Fibroblast of lung (primary cell): ENCODE results near the gene MUC3A. TPM values are rescaled to one million over a fixed set of nuclear protein-coding genes. Genes with fewer than 3 reads are reported as not detected.

Experiments
- DNase-seq, 2 donors: peaks; one replicate each; pipeline versions ENCODE4 v3.0.0 to v3.0.0-alpha.2; 2010; ENCODE audit warnings: low read depth in 2 of 2
- H2AFZ ChIP-seq: 2 replicates; pipeline ENCODE4 v1.5.1; 2012; ENCODE audit warnings: low read length, control low read depth, inconsistent platforms
- H3K27ac ChIP-seq: 2 replicates; pipeline ENCODE4 v1.5.1; 2011; ENCODE audit warnings: low read length, control low read depth; ENCODE audit not compliant: insufficient read depth
- H3K27me3 ChIP-seq: 2 replicates; pipeline ENCODE4 v1.5.1; 2011; ENCODE audit warnings: mild to moderate bottlenecking, low read length; ENCODE audit not compliant: control insufficient read depth, insufficient read depth
- H3K36me3 ChIP-seq: 2 replicates; pipeline ENCODE4 v1.5.1; 2011; ENCODE audit warnings: low read length; ENCODE audit not compliant: control insufficient read depth, insufficient read depth
- H3K4me1 ChIP-seq: 2 replicates; pipeline ENCODE4 v1.5.1; 2011; ENCODE audit warnings: low read length; ENCODE audit not compliant: control insufficient read depth, insufficient read depth; ENCODE audit errors: extremely low read depth
- H3K4me2 ChIP-seq: 2 replicates; pipeline ENCODE4 v1.5.1; 2011; ENCODE audit warnings: low read length, control low read depth; ENCODE audit not compliant: insufficient read depth; ENCODE audit errors: extremely low read depth
- H3K4me3 ChIP-seq, 4 experiments: fragments of 200-600 bp in 1 of 4; sonication (generic) in 1 of 4; replicated peaks in 1 of 4; 2 replicates each; pipeline ENCODE4 v1.5.1; 2011 to 2016; ENCODE audit warnings: low read length in 4 of 4, low read depth in 3 of 4, mild to moderate bottlenecking in 3 of 4, control low read depth in 2 of 4, inconsistent platforms in 1 of 4, mixed read lengths in 1 of 4; ENCODE audit not compliant: insufficient read depth in 1 of 4; ENCODE audit errors: control extremely low read depth in 1 of 4
- H3K79me2 ChIP-seq: 2 replicates; pipeline ENCODE4 v1.5.1; 2012; ENCODE audit warnings: mild to moderate bottlenecking, low read length, inconsistent platforms; ENCODE audit not compliant: control insufficient read depth, insufficient read depth
- H3K9ac ChIP-seq: 2 replicates; pipeline ENCODE4 v1.5.1; 2011; ENCODE audit warnings: mild to moderate bottlenecking, low read length, control low read depth; ENCODE audit not compliant: insufficient read depth
- H3K9me3 ChIP-seq: 2 replicates; pipeline ENCODE4 v1.5.1; 2012; ENCODE audit warnings: low read depth, low read length; ENCODE audit not compliant: control insufficient read depth, insufficient read depth
- H4K20me1 ChIP-seq: 2 replicates; pipeline ENCODE4 v1.5.1; 2011; ENCODE audit warnings: low read length; ENCODE audit not compliant: control insufficient read depth, insufficient read depth; ENCODE audit errors: extremely low read depth
- CTCF ChIP-seq, 2 donors: IDR thresholded peaks in 1 of 2; conservative IDR thresholded peaks in 1 of 2; 1 replicate in 1 of 2; 2 replicates in 1 of 2; pipeline ENCODE4 v1.5.1; 2011 to 2012; ENCODE audit warnings: low read length in 2 of 2, control low read depth in 1 of 2, inconsistent platforms in 1 of 2, low read depth in 1 of 2, mild to moderate bottlenecking in 1 of 2
- EZH2 ChIP-seq: IDR thresholded peaks from 2 replicates; pipeline ENCODE4 v1.5.1; 2012; ENCODE audit warnings: low read length, control low read depth, mild to moderate bottlenecking; ENCODE audit errors: missing control alignments
- polyA plus RNA-seq, 2 donors: library from polyadenylated mRNA; depleted of rRNA in 1 of 2; stranded (reverse) in 1 of 2; unstranded in 1 of 2; fragments of >200 nt; gene quantifications; 2 replicates each; pipeline ENCODE4 v1.2.1, GENCODE V29; 2011 to 2012; ENCODE audit warnings: missing spikeins in 1 of 2
- total RNA-seq: library from RNA; depleted of rRNA; stranded (reverse); fragments of >200 nt; gene quantifications from 2 replicates; pipeline ENCODE4 v1.2.1, GENCODE V29; 2014

The MUC3A gene
- total and polyA plus RNA-seq, 2 donors (not counting 1 experiment from before 2014, with no cell fraction given), result not detected

- DNase-seq, result no peak
- H3K4me1 ChIP-seq, result no peaks in the 10 kb centered on the region
- no peak overlapping the region for H2AFZ ChIP-seq
- H4K20me1 ChIP-seq, result no peaks in the 10 kb centered on the region
- no peak overlapping the region for H3K4me3 ChIP-seq
- H3K36me3 ChIP-seq, result no peaks in the 10 kb centered on the region
- H3K27ac ChIP-seq, result no peak overlapping the region
- no peaks in the 10 kb centered on the region for H3K79me2 ChIP-seq
- H3K27me3 ChIP-seq, result peaks cover 7% of the 10 kb centered on the region
- TF ChIP-seq EZH2 (no peak), CTCF (conservative IDR thresholded peaks at IDR 0.05 in 1 of 2, IDR thresholded peaks at IDR 0.05 in 1 of 2; ENCODE audit: low read depth in 1 of 2, low read length in 2 of 2) (no peak)
- H3K9ac ChIP-seq, result no peak overlapping the region
- H3K9me3 ChIP-seq, result no peaks in the 10 kb centered on the region
- H3K4me2 ChIP-seq, result no peak overlapping the region
Observed at GRCh38 chr7:100951888-100952560, 2.7 kb downstream of the MUC3A start.

GRCh38 chr7:100952641-100953040 is 3.3 kb downstream of the MUC3A start:
- TF ChIP-seq CTCF (conservative IDR thresholded peaks at IDR 0.05 in 1 of 2, IDR thresholded peaks at IDR 0.05 in 1 of 2; ENCODE audit: low read depth in 1 of 2, low read length in 2 of 2) (no peak), EZH2 (no peak)
- no peak for DNase-seq
- no peak overlapping the region for H3K9ac ChIP-seq
- H3K4me2 ChIP-seq, result no peak overlapping the region
- peaks cover 7% of the 10 kb centered on the region for H3K27me3 ChIP-seq
- no peaks in the 10 kb centered on the region for H4K20me1 ChIP-seq
- H3K4me1 ChIP-seq, result no peaks in the 10 kb centered on the region
- H3K27ac ChIP-seq, result no peak overlapping the region
- no peak overlapping the region for H2AFZ ChIP-seq
- no peaks in the 10 kb centered on the region for H3K36me3 ChIP-seq
- H3K79me2 ChIP-seq, result no peaks in the 10 kb centered on the region
- H3K9me3 ChIP-seq, result no peaks in the 10 kb centered on the region
- no peak overlapping the region for H3K4me3 ChIP-seq

GRCh38 chr7:100957832-100958421 is 8.6 kb downstream of the MUC3A start:
- Histone ChIP-seq H3K27me3 (peaks cover 15% of the 10 kb centered on the region), H3K9ac (no peak overlapping the region), H2AFZ (no peak overlapping the region), H3K27ac (no peak overlapping the region), H3K9me3 (no peaks in the 10 kb centered on the region), H3K79me2 (no peaks in the 10 kb centered on the region), H3K4me3 (no peak overlapping the region), H4K20me1 (no peaks in the 10 kb centered on the region), H3K4me1 (no peaks in the 10 kb centered on the region), H3K36me3 (no peaks in the 10 kb centered on the region), H3K4me2 (no peak overlapping the region)
- peak in 1 of 2 donors; percentile 15 for DNase-seq
- TF ChIP-seq CTCF (conservative IDR thresholded peaks at IDR 0.05 in 1 of 2, IDR thresholded peaks at IDR 0.05 in 1 of 2; ENCODE audit: low read depth in 1 of 2, low read length in 2 of 2), result no peak
- no peak for TF ChIP-seq EZH2
